Measurements from ENCODE around the gene KIN. TPM values are rescaled to one million over a fixed set of nuclear protein-coding genes. Genes with fewer than 3 reads are reported as not detected.

Gene KIN
- polyA plus RNA-seq, 3 donors: 3.0 to 4.6 (median 3.1) TPM

DNA sequence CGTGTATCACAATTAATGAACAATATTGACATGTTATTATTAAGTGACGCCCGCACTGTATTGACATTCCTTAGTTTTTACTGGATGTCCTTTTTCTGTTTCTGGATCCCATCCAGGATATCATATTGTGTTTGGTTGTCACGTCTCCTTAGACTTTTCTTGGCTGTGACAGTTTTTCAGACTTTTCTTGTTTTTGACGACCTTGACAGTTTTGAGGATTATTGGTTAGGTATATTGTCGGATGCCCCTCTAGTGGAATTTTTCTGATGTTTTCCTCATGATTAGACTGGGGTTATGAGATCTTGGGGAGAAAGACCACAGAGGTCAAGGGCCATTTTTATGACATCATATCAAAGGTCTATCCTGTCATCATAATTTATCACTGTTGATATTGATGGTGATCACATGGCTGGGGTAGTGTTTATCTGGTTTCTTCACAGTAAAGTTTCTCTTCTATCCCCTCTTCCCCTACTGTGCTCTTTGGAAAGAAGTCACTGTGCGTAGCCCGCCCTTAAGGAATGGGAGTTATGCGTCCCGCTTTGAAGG, 41.6 kb upstream of the KIN start:
- Histone ChIP-seq H3K9me3 (replicated peaks in 1 of 2; ENCODE audit: control insufficient read depth in 1 of 2, insufficient read depth in 1 of 2, low read length in 2 of 2) (no peaks in the 10 kb centered on the region), H3K36me3 (replicated peaks in 1 of 2; ENCODE audit: control insufficient read depth in 1 of 2, insufficient read depth in 2 of 2, low read length in 2 of 2) (peaks cover 35 to 53% of the 10 kb centered on the region in 2 donors), H3K4me1 (ENCODE audit: control insufficient read depth in 1 of 2, insufficient read depth in 2 of 2, low read length in 2 of 2) (no peaks in the 10 kb centered on the region), H3K27me3 (ENCODE audit: control insufficient read depth in 2 of 2, insufficient read depth in 2 of 2, low read length in 2 of 2) (no peaks in the 10 kb centered on the region), H3K79me2 (ENCODE audit: insufficient read depth, low read length) (peaks cover 56% of the 10 kb centered on the region), H4K20me1 (ENCODE audit: insufficient read depth, low read length) (peaks cover 13% of the 10 kb centered on the region), H2AFZ (ENCODE audit: insufficient read depth, low read depth, low read length, poor library complexity, severe bottlenecking) (no peak overlapping the region), H3K4me2 (replicated peaks; ENCODE audit: extremely low read depth, low read length, poor library complexity, severe bottlenecking) (no peak overlapping the region), H3K27ac (ENCODE audit: low read depth in 1 of 2, low read length in 2 of 2) (no peak overlapping the region), H3K4me3 (replicated peaks in 1 of 3; ENCODE audit: low read depth in 2 of 3, low read length in 3 of 3) (no peak overlapping the region), H3K9ac (ENCODE audit: insufficient read depth, low read length, poor library complexity, severe bottlenecking) (no peak overlapping the region)
- TF ChIP-seq CTCF (IDR thresholded peaks at IDR 0.05): no peak
- peak overlapping the region in 1 of 7 donors; percentile 23 for H3K27ac Mint-ChIP-seq
- H3K9me3 Mint-ChIP-seq: peaks cover 0 to 2% (median 0%) of the 10 kb centered on the region in 7 donors
- no CpG with 5 or more reads among the region's 10 CpGs for WGBS (ENCODE audit: insufficient coverage)
- H3K4me3 Mint-ChIP-seq: no peak overlapping the region
- intact Hi-C loops (cut with micrococcal nuclease): no loop called here
- H3K4me1 Mint-ChIP-seq: peaks cover 8% of the 10 kb centered on the region
- H3K36me3 Mint-ChIP-seq: peaks cover 58 to 59% of the 10 kb centered on the region in 2 donors
- no peak for DNase-seq
- no peaks in the 10 kb centered on the region for H3K27me3 Mint-ChIP-seq (ENCODE audit: low read depth in 3 of 3)

- H3K27me3 ChIP-seq (ENCODE audit: control insufficient read depth in 2 of 2, insufficient read depth in 2 of 2, low read length in 2 of 2): no peaks in the 10 kb centered on the region
- peaks cover 40% of the 10 kb centered on the region for H3K79me2 ChIP-seq (ENCODE audit: insufficient read depth, low read length)
- WGBS (ENCODE audit: insufficient coverage): no CpG with 5 or more reads among the region's 4 CpGs
- H3K9ac ChIP-seq (ENCODE audit: insufficient read depth, low read length, poor library complexity, severe bottlenecking): no peak overlapping the region
- H3K4me3 Mint-ChIP-seq: no peak overlapping the region
- H2AFZ ChIP-seq (ENCODE audit: insufficient read depth, low read depth, low read length, poor library complexity, severe bottlenecking): no peak overlapping the region
- H4K20me1 ChIP-seq (ENCODE audit: insufficient read depth, low read length): peaks cover 7% of the 10 kb centered on the region
- no peak overlapping the region for H3K27ac ChIP-seq (ENCODE audit: low read depth in 1 of 2, low read length in 2 of 2)
- intact Hi-C loops (cut with micrococcal nuclease): no loop called here
- peaks cover 8% of the 10 kb centered on the region for H3K4me1 Mint-ChIP-seq
- no peak for TF ChIP-seq CTCF (IDR thresholded peaks at IDR 0.05)
- H3K4me1 ChIP-seq (ENCODE audit: control insufficient read depth in 1 of 2, insufficient read depth in 2 of 2, low read length in 2 of 2): no peaks in the 10 kb centered on the region
- no peak overlapping the region for H3K4me3 ChIP-seq (replicated peaks in 1 of 3; ENCODE audit: low read depth in 2 of 3, low read length in 3 of 3)
- H3K9me3 Mint-ChIP-seq: peaks cover 0 to 2% (median 0%) of the 10 kb centered on the region in 7 donors
- H3K36me3 ChIP-seq (replicated peaks in 1 of 2; ENCODE audit: control insufficient read depth in 1 of 2, insufficient read depth in 2 of 2, low read length in 2 of 2): peaks cover 42 to 66% of the 10 kb centered on the region in 2 donors
- H3K9me3 ChIP-seq (replicated peaks in 1 of 2; ENCODE audit: control insufficient read depth in 1 of 2, insufficient read depth in 1 of 2, low read length in 2 of 2): no peaks in the 10 kb centered on the region
- H3K4me2 ChIP-seq (replicated peaks; ENCODE audit: extremely low read depth, low read length, poor library complexity, severe bottlenecking): no peak overlapping the region
- peaks cover 47 to 67% of the 10 kb centered on the region in 2 donors for H3K36me3 Mint-ChIP-seq
- H3K27ac Mint-ChIP-seq: no peak overlapping the region
- no peaks in the 10 kb centered on the region for H3K27me3 Mint-ChIP-seq (ENCODE audit: low read depth in 3 of 3)
- no peak for DNase-seq
Measured at GRCh38 chr10:7826971-7827370, 39.2 kb upstream of the KIN start.

All from CD14-positive monocyte (primary cell).